Keratinocyte (primary cell): Measurements from ENCODE around the gene MPO.

Experiments
- EZH2 ChIP-seq: IDR thresholded peaks from one replicate; pipeline ENCODE4 v1.6.1; 2012; ENCODE audit warnings: inconsistent platforms, mild to moderate bottlenecking, low read length, moderate library complexity
- TF ChIP-seq, protein P1 (sequence below), 3 experiments: IDR thresholded peaks in 1 of 3; conservative IDR thresholded peaks in 1 of 3; optimal IDR thresholded peaks in 1 of 3; 2 replicates in 2 of 3; 3 replicates in 1 of 3; pipeline versions ENCODE3 to v1.5.1; 2011; ENCODE audit warnings: low read length in 3 of 3, mild to moderate bottlenecking in 3 of 3, moderate library complexity in 2 of 3, control low read depth in 1 of 3, inconsistent platforms in 1 of 3; ENCODE audit not compliant: insufficient read depth in 2 of 3; ENCODE audit errors: extremely low read depth in 1 of 3

DNA sequence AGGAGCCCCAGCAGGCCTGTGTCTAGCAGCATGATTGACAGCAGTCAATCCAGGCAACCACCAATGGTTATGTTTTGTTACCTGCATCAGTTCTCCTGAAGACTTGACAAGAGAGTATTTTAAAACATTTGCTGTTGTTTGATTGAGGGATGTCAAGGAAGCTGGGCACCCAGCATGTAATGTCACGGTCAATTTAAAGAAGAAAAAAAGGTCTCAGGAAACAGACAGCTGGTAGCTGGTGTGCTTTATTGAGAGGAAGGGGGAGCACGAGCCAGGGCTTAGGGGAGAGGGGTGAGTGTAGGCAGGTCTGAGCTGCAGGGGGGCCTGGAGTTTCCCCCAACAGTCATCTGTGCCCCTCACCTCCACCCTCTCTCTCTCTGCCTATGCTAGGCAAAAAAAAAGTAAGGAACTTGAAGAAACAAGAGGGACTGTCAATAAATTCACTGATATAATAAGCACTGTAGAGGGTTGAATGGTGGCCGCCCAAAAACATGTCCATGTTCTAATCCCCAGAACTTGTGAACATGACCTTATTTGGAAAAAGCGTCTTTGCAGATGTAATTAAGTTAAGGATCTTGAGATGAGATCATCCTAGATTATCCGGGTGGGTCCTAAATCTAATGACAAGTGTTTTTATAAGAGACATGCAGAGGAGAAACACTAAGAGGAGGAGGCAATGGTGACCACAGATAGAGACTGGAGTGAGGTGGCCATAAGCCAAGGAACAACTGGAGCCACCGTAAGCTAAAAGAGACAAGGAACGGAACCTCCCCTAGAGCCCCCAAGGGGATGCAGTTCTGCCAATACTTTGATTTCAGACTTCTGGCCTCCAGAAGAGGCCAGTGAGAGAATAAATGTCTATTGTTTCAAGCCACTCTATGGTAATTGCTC, 33.3 kb upstream of the MPO start:
- no peak for TF ChIP-seq EZH2
- TF ChIP-seq, protein P1, sequence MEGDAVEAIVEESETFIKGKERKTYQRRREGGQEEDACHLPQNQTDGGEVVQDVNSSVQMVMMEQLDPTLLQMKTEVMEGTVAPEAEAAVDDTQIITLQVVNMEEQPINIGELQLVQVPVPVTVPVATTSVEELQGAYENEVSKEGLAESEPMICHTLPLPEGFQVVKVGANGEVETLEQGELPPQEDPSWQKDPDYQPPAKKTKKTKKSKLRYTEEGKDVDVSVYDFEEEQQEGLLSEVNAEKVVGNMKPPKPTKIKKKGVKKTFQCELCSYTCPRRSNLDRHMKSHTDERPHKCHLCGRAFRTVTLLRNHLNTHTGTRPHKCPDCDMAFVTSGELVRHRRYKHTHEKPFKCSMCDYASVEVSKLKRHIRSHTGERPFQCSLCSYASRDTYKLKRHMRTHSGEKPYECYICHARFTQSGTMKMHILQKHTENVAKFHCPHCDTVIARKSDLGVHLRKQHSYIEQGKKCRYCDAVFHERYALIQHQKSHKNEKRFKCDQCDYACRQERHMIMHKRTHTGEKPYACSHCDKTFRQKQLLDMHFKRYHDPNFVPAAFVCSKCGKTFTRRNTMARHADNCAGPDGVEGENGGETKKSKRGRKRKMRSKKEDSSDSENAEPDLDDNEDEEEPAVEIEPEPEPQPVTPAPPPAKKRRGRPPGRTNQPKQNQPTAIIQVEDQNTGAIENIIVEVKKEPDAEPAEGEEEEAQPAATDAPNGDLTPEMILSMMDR (optimal IDR thresholded peaks at IDR 0.05 in 1 of 3, IDR thresholded peaks at IDR 0.05 in 1 of 3, conservative IDR thresholded peaks at IDR 0.05 in 1 of 3; ENCODE audit: extremely low read depth in 1 of 3, insufficient read depth in 2 of 3, low read length in 3 of 3), result no peak
